ENCODE measurements around the gene PRRX2. TPM values are rescaled to one million over a fixed set of nuclear protein-coding genes. Genes with fewer than 3 reads are reported as not detected.
"Not testable (repeated sequence)": the region's sequence is repeated elsewhere in the genome, so short reads cannot be mapped to it uniquely, and the experiment has no call there.

Gene PRRX2
- total RNA-seq, 2 donors from 2014 or later, result 4.3 to 14.3 TPM

GRCh38 chr9:129635099-129636065 is 30.1 kb upstream of the PRRX2 start:
- no peak overlapping the region for H3K27ac ChIP-seq
- intact Hi-C loops (cut with DNase I), result no loop called here
- no peaks in the 10 kb centered on the region for H3K27me3 ChIP-seq (replicated peaks; ENCODE audit: insufficient read depth)
- H3K4me3 ChIP-seq, result no peak overlapping the region
- no peaks in the 10 kb centered on the region for H3K9me3 ChIP-seq
- H3K4me1 ChIP-seq (replicated peaks), result peaks cover 5% of the 10 kb centered on the region
- TF ChIP-seq POLR2AphosphoS5 (IDR thresholded peaks at IDR 0.05) (no peak), CTCF (IDR thresholded peaks at IDR 0.05) (no peak), POLR2A (IDR thresholded peaks at IDR 0.05) (no peak)
- no peak for DNase-seq (ENCODE audit: low spot score)
- 91% methylated on average over 34 of the region's 34 CpGs for WGBS
- peaks cover 14 to 40% of the 10 kb centered on the region in 2 donors for H3K36me3 ChIP-seq

GRCh38 chr9:129636343-129636742 is 29.1 kb upstream of the PRRX2 start:
- H3K27ac ChIP-seq; H3K4me3 ChIP-seq; H3K27me3 ChIP-seq (replicated peaks; ENCODE audit: insufficient read depth); DNase-seq (ENCODE audit: low spot score); H3K9me3 ChIP-seq; intact Hi-C loops (cut with DNase I): not testable (repeated sequence)
- WGBS, result 89% methylated on average over 10 of the region's 10 CpGs
- H3K36me3 ChIP-seq, result peaks cover 14 to 40% of the 10 kb centered on the region in 2 donors
- peaks cover 14% of the 10 kb centered on the region for H3K4me1 ChIP-seq (replicated peaks)

- peaks cover 14 to 40% of the 10 kb centered on the region in 2 donors for H3K36me3 ChIP-seq
- DNase-seq (ENCODE audit: low spot score), result no peak
- no peaks in the 10 kb centered on the region for H3K9me3 ChIP-seq
- intact Hi-C loops (cut with DNase I), result no loop called here
- peaks cover 15% of the 10 kb centered on the region for H3K4me1 ChIP-seq (replicated peaks)
- H3K4me3 ChIP-seq, result no peak overlapping the region
- 68% methylated on average over 9 of the region's 9 CpGs for WGBS
- H3K27me3 ChIP-seq (replicated peaks; ENCODE audit: insufficient read depth), result no peaks in the 10 kb centered on the region
- no peak for TF ChIP-seq POLR2A (IDR thresholded peaks at IDR 0.05)
- no peak for TF ChIP-seq POLR2AphosphoS5 (IDR thresholded peaks at IDR 0.05)
- no peak for TF ChIP-seq CTCF (IDR thresholded peaks at IDR 0.05)
- no peak overlapping the region for H3K27ac ChIP-seq
These were observed 28.3 kb upstream of the PRRX2 start for GRCh38 chr9:129637102-129637501.

- Histone ChIP-seq H3K9me3 (no peaks in the 10 kb centered on the region), H3K4me3 (no peak overlapping the region), H3K36me3 (peaks cover 14 to 40% of the 10 kb centered on the region in 2 donors), H3K4me1 (replicated peaks) (peaks cover 15% of the 10 kb centered on the region), H3K27me3 (replicated peaks; ENCODE audit: insufficient read depth) (no peaks in the 10 kb centered on the region), H3K27ac (no peak overlapping the region)
- intact Hi-C loops (cut with DNase I), result no loop called here
- DNase-seq (ENCODE audit: low spot score), result no peak
- TF ChIP-seq POLR2AphosphoS5 (IDR thresholded peaks at IDR 0.05) (no peak), CTCF (IDR thresholded peaks at IDR 0.05) (no peak), POLR2A (IDR thresholded peaks at IDR 0.05) (no peak)
- WGBS, result 72% methylated on average over 29 of the region's 29 CpGs
These were observed 27.6 kb upstream of the PRRX2 start for GRCh38 chr9:129637673-129638439.

- Histone ChIP-seq H3K9me3 (no peaks in the 10 kb centered on the region), H3K4me1 (replicated peaks) (peaks cover 15% of the 10 kb centered on the region), H3K36me3 (peaks cover 14 to 31% of the 10 kb centered on the region in 2 donors), H3K27me3 (replicated peaks; ENCODE audit: insufficient read depth) (no peaks in the 10 kb centered on the region), H3K4me3 (no peak overlapping the region), H3K27ac (no peak overlapping the region)
- 88% methylated on average over 17 of the region's 17 CpGs for WGBS
- intact Hi-C loops (cut with DNase I), result no loop called here
- DNase-seq (ENCODE audit: low spot score), result no peak
- TF ChIP-seq POLR2AphosphoS5 (IDR thresholded peaks at IDR 0.05) (no peak), POLR2A (IDR thresholded peaks at IDR 0.05) (no peak), CTCF (IDR thresholded peaks at IDR 0.05) (no peak)
These were observed 26.3 kb upstream of the PRRX2 start for GRCh38 chr9:129639034-129639630.
